CD8-positive, alpha-beta memory T cell (primary cell): ENCODE data around the gene SYCN. TPM values are rescaled to one million over a fixed set of nuclear protein-coding genes. Genes with fewer than 3 reads are reported as not detected.
"Not testable (repeated sequence)": the region's sequence is repeated elsewhere in the genome, so short reads cannot be mapped to it uniquely, and the experiment has no call there.

Source experiments
- CTCF ChIA-PET: fragments of 350-600 bp; sonication (Branson Sonifier 250); formaldehyde crosslinking; loops from one replicate; lab custom pipeline; 2021; ENCODE audit warnings: antibody characterized with exemption; lab: Charles Lee
- POLR2A ChIA-PET: fragments of 350-600 bp; sonication (Branson Sonifier 250); formaldehyde crosslinking; loops from one replicate; lab custom pipeline; 2021; ENCODE audit warnings: antibody characterized with exemption; lab: Charles Lee
- DNase-seq, 5 donors: peaks; one replicate each; pipeline versions ENCODE4 v3.0.0 to v3.0.0-alpha.2; 2020 to 2022; ENCODE audit warnings: mixed read lengths in 1 of 5
- H3K27ac ChIP-seq: one replicate; pipeline ENCODE4 v1.7.0; 2013; ENCODE audit warnings: low read depth, mild to moderate bottlenecking, low read length, moderate library complexity
- H3K27me3 ChIP-seq: 2 replicates; pipeline ENCODE4 v1.7.0; 2013; ENCODE audit warnings: low read length, mild to moderate bottlenecking; ENCODE audit not compliant: insufficient read depth, poor library complexity, severe bottlenecking
- H3K36me3 ChIP-seq: 2 replicates; pipeline ENCODE4 v1.7.0; 2013; ENCODE audit warnings: mild to moderate bottlenecking, low read length, moderate library complexity; ENCODE audit not compliant: insufficient read depth
- H3K4me1 ChIP-seq: 2 replicates; pipeline ENCODE4 v1.7.0; 2013; ENCODE audit warnings: mild to moderate bottlenecking, low read length, moderate library complexity; ENCODE audit not compliant: insufficient read depth
- H3K4me3 ChIP-seq: 2 replicates; pipeline ENCODE4 v1.7.0; 2013; ENCODE audit warnings: mild to moderate bottlenecking, low read length
- H3K9me3 ChIP-seq: 2 replicates; pipeline ENCODE4 v1.7.0; 2013; ENCODE audit warnings: mild to moderate bottlenecking, low read length
- H3K27ac Mint-ChIP-seq, 8 donors: one replicate each; pipeline ENCODE4 v1.8.0; 2020 to 2021; ENCODE audit warnings: mixed read lengths in 8 of 8, mild to moderate bottlenecking in 6 of 8, inconsistent platforms in 3 of 8, moderate library complexity in 3 of 8
- H3K27me3 Mint-ChIP-seq, 2 donors: one replicate each; pipeline ENCODE4 v1.8.0; 2020 to 2021; ENCODE audit warnings: mixed read lengths in 2 of 2, mild to moderate bottlenecking in 1 of 2, moderate library complexity in 1 of 2
- H3K36me3 Mint-ChIP-seq, 3 donors: one replicate each; pipeline ENCODE4 v1.8.0; 2020 to 2021; ENCODE audit warnings: mixed read lengths in 3 of 3, inconsistent platforms in 1 of 3, mild to moderate bottlenecking in 1 of 3
- H3K4me1 Mint-ChIP-seq, 3 donors: one replicate each; pipeline ENCODE4 v1.8.0; 2020 to 2021; ENCODE audit warnings: mixed read lengths in 3 of 3, inconsistent platforms in 1 of 3, mild to moderate bottlenecking in 1 of 3
- H3K4me3 Mint-ChIP-seq, 7 donors: one replicate each; pipeline ENCODE4 v1.8.0; 2020 to 2021; ENCODE audit warnings: mixed read lengths in 7 of 7, mild to moderate bottlenecking in 6 of 7, moderate library complexity in 4 of 7, inconsistent platforms in 2 of 7
- H3K9me3 Mint-ChIP-seq, 5 donors: one replicate each; pipeline ENCODE4 v1.8.0; 2020 to 2022; ENCODE audit warnings: mixed read lengths in 5 of 5, mild to moderate bottlenecking in 3 of 5, moderate library complexity in 2 of 5, inconsistent platforms in 1 of 5
- polyA plus RNA-seq: library from polyadenylated mRNA; unstranded; fragments of 300-500 nt; fragmentation: Illumina TruSeq; gene quantifications from one replicate; pipeline ENCODE4 v1.2.3, GENCODE V29; 2021
- total RNA-seq, 2 experiments: library from RNA; stranded (reverse); gene quantifications; one replicate each; pipeline ENCODE4 v1.2.3, GENCODE V29; 2021

The SYCN gene
- total and polyA plus RNA-seq, 3 experiments from 2014 or later = not detected

- peak overlapping the region; percentile 45 to 87 (median 75) for H3K4me3 Mint-ChIP-seq
- no peak overlapping the region for H3K27ac ChIP-seq
- H3K36me3 Mint-ChIP-seq = no peaks in the 10 kb centered on the region
- POLR2A ChIA-PET = no interaction called here
- peaks cover 21 to 29% (median 27%) of the 10 kb centered on the region in 3 donors for H3K4me1 Mint-ChIP-seq
- H3K9me3 ChIP-seq = no peaks in the 10 kb centered on the region
- H3K4me1 ChIP-seq = peaks cover 17% of the 10 kb centered on the region
- H3K4me3 ChIP-seq = peak overlapping the region; percentile 17
- H3K9me3 Mint-ChIP-seq = no peaks in the 10 kb centered on the region
- peak overlapping the region; percentile 78 to 93 (median 86) for H3K27ac Mint-ChIP-seq
- peaks cover 0 to 3% of the 10 kb centered on the region in 2 donors for H3K27me3 Mint-ChIP-seq
- CTCF ChIA-PET = interaction anchor here (0.8 to 1.7 kb wide), 3 partner anchors 14 to 139 kb away, joined by 3 to 4 read pairs (median 3); no protein-coding TSS in a partner anchor
- DNase-seq = peak; percentile 15 to 63 (median 22)
- H3K36me3 ChIP-seq = no peaks in the 10 kb centered on the region
- no peaks in the 10 kb centered on the region for H3K27me3 ChIP-seq
These were observed 33.4 kb upstream of the SYCN start for GRCh38 chr19:39237200-39238184.

GRCh38 chr19:39236527-39236926 lies 32.5 kb upstream of the SYCN start:
- H3K9me3 Mint-ChIP-seq = no peaks in the 10 kb centered on the region
- H3K4me3 ChIP-seq = no peak overlapping the region
- H3K9me3 ChIP-seq = no peaks in the 10 kb centered on the region
- peaks cover 17% of the 10 kb centered on the region for H3K4me1 ChIP-seq
- H3K4me1 Mint-ChIP-seq = peaks cover 21 to 29% (median 27%) of the 10 kb centered on the region in 3 donors
- peak overlapping the region; percentile 29 to 95 (median 66) for H3K27ac Mint-ChIP-seq
- H3K27ac ChIP-seq = no peak overlapping the region
- H3K27me3 Mint-ChIP-seq = peaks cover 0 to 3% of the 10 kb centered on the region in 2 donors
- peak in 4 of 5 donors; percentile 14 to 71 (median 39) for DNase-seq
- CTCF ChIA-PET = no interaction called here
- no peaks in the 10 kb centered on the region for H3K36me3 ChIP-seq
- POLR2A ChIA-PET = interaction anchor here (0.5 to 0.7 kb wide), 3 partner anchors 9 to 916 kb away, joined by 3 to 6 read pairs (median 4); no protein-coding TSS in a partner anchor
- H3K27me3 ChIP-seq = no peaks in the 10 kb centered on the region
- no peaks in the 10 kb centered on the region for H3K36me3 Mint-ChIP-seq
- H3K4me3 Mint-ChIP-seq = peak overlapping the region; percentile 15 to 79 (median 68)

- no peaks in the 10 kb centered on the region for H3K9me3 Mint-ChIP-seq
- no peaks in the 10 kb centered on the region for H3K36me3 ChIP-seq
- H3K4me3 Mint-ChIP-seq = no peak overlapping the region
- no peaks in the 10 kb centered on the region for H3K27me3 ChIP-seq
- no peaks in the 10 kb centered on the region for H3K9me3 ChIP-seq
- CTCF ChIA-PET = interaction anchor here (1.1 kb wide), 1 partner anchor 125 kb away, joined by 3 read pairs; no protein-coding TSS in a partner anchor
- no peak overlapping the region for H3K27ac ChIP-seq
- H3K27me3 Mint-ChIP-seq = peaks cover 1 to 2% of the 10 kb centered on the region in 2 donors
- H3K4me1 ChIP-seq = peaks cover 10% of the 10 kb centered on the region
- DNase-seq = no peak
- no peak overlapping the region for H3K4me3 ChIP-seq
- H3K27ac Mint-ChIP-seq = no peak overlapping the region
- peaks cover 11 to 19% (median 19%) of the 10 kb centered on the region in 3 donors for H3K4me1 Mint-ChIP-seq
- POLR2A ChIA-PET = no interaction called here
- no peaks in the 10 kb centered on the region for H3K36me3 Mint-ChIP-seq
These were observed 28.6 kb upstream of the SYCN start for GRCh38 chr19:39232708-39233107.

GRCh38 chr19:39230096-39230764 lies 26.2 kb upstream of the SYCN start:
- CTCF ChIA-PET = no interaction called here
- Mint-ChIP-seq H3K4me1 (no peaks in the 10 kb centered on the region), H3K27ac (no peak overlapping the region), H3K36me3 (no peaks in the 10 kb centered on the region), H3K27me3 (peaks cover 2 to 16% of the 10 kb centered on the region in 2 donors), H3K4me3 (no peak overlapping the region), H3K9me3 (no peaks in the 10 kb centered on the region)
- POLR2A ChIA-PET = no interaction called here
- no peaks in the 10 kb centered on the region for H3K27me3 ChIP-seq
- no peaks in the 10 kb centered on the region for H3K4me1 ChIP-seq
- H3K9me3 ChIP-seq = no peaks in the 10 kb centered on the region
- H3K4me3 ChIP-seq = no peak overlapping the region
- no peak overlapping the region for H3K27ac ChIP-seq
- DNase-seq = no peak
- H3K36me3 ChIP-seq = no peaks in the 10 kb centered on the region

GRCh38 chr19:39224910-39225309 lies 20.8 kb upstream of the SYCN start:
- peaks cover 0 to 4% (median 0%) of the 10 kb centered on the region in 3 donors for H3K4me1 Mint-ChIP-seq

GRCh38 chr19:39223703-39224279 lies 19.7 kb upstream of the SYCN start:
- Histone ChIP-seq H3K4me3 (no peak overlapping the region), H3K27ac (no peak overlapping the region), H3K27me3 (peaks cover 5% of the 10 kb centered on the region), H3K9me3 (no peaks in the 10 kb centered on the region), H3K4me1 (no peaks in the 10 kb centered on the region), H3K36me3 (no peaks in the 10 kb centered on the region)
- no peak overlapping the region for H3K27ac Mint-ChIP-seq
- no peak for DNase-seq
- no peak overlapping the region for H3K4me3 Mint-ChIP-seq
- POLR2A ChIA-PET = interaction anchor here (0.5 kb wide), 1 partner anchor 232 kb away, joined by 3 read pairs; no protein-coding TSS in a partner anchor
- H3K36me3 Mint-ChIP-seq = no peaks in the 10 kb centered on the region
- H3K4me1 Mint-ChIP-seq = peaks cover 0 to 4% (median 0%) of the 10 kb centered on the region in 3 donors
- CTCF ChIA-PET = interaction anchor here (0.6 kb wide), 1 partner anchor 104 kb away, joined by 3 read pairs; no protein-coding TSS in a partner anchor
- H3K9me3 Mint-ChIP-seq = no peaks in the 10 kb centered on the region
- peaks cover 27 to 48% of the 10 kb centered on the region in 2 donors for H3K27me3 Mint-ChIP-seq

More at GRCh38 chr19:39224910-39225309, 20.8 kb upstream of the SYCN start:
- no peak for DNase-seq
- no peaks in the 10 kb centered on the region for H3K36me3 ChIP-seq
- H3K4me3 Mint-ChIP-seq = no peak overlapping the region
- H3K27ac Mint-ChIP-seq = no peak overlapping the region
- H3K27me3 Mint-ChIP-seq = peaks cover 27 to 43% of the 10 kb centered on the region in 2 donors
- H3K4me3 ChIP-seq = no peak overlapping the region
- no peaks in the 10 kb centered on the region for H3K36me3 Mint-ChIP-seq
- H3K9me3 Mint-ChIP-seq = no peaks in the 10 kb centered on the region
- POLR2A ChIA-PET = no interaction called here
- peaks cover 5% of the 10 kb centered on the region for H3K27me3 ChIP-seq
- no peak overlapping the region for H3K27ac ChIP-seq
- H3K9me3 ChIP-seq = no peaks in the 10 kb centered on the region
- CTCF ChIA-PET = no interaction called here
- no peaks in the 10 kb centered on the region for H3K4me1 ChIP-seq

- H3K4me3 Mint-ChIP-seq, H3K27ac Mint-ChIP-seq, H3K4me3 ChIP-seq, H3K9me3 ChIP-seq, H3K9me3 Mint-ChIP-seq, DNase-seq, H3K4me1 Mint-ChIP-seq, H3K36me3 Mint-ChIP-seq, H3K4me1 ChIP-seq, H3K27ac ChIP-seq, POLR2A ChIA-PET, H3K27me3 ChIP-seq, H3K36me3 ChIP-seq, CTCF ChIA-PET: not testable (repeated sequence)
- H3K27me3 Mint-ChIP-seq = peaks cover 26 to 35% of the 10 kb centered on the region in 2 donors
These were observed 15.0 kb upstream of the SYCN start for GRCh38 chr19:39219108-39219507.
